ENCODE data around the gene AUTS2.
"Not testable (repeated sequence)": the region's sequence is repeated elsewhere in the genome, so short reads cannot be mapped to it uniquely, and the experiment has no call there.

AUTS2 gene

GRCh38 chr7:70634610-70635068, 1036.4 kb downstream of the AUTS2 start:
- DNase-seq (ENCODE audit: low spot score), result peak; percentile 30

- no peak for DNase-seq (ENCODE audit: low spot score)
Observed at GRCh38 chr7:70635633-70636032, 1037.4 kb downstream of the AUTS2 start.

GRCh38 chr7:70636169-70636568, 1037.9 kb downstream of the AUTS2 start:
- no peak for DNase-seq (ENCODE audit: low spot score)

GRCh38 chr7:70637726-70638125, 1039.5 kb downstream of the AUTS2 start:
- no peak for DNase-seq (ENCODE audit: low spot score)

GRCh38 chr7:70638158-70639107, 1040.2 kb downstream of the AUTS2 start:
- no peak for DNase-seq (ENCODE audit: low spot score)

GRCh38 chr7:70640266-70640833, 1042.1 kb downstream of the AUTS2 start:
- DNase-seq (ENCODE audit: low spot score), result no peak

- no peak for DNase-seq (ENCODE audit: low spot score)
Observed at GRCh38 chr7:70641882-70642281, 1043.6 kb downstream of the AUTS2 start.

- DNase-seq (ENCODE audit: low spot score), result no peak
Observed at GRCh38 chr7:70645279-70645678, 1047.0 kb downstream of the AUTS2 start.

GRCh38 chr7:70645876-70646351, 1047.6 kb downstream of the AUTS2 start:
- no peak for DNase-seq (ENCODE audit: low spot score)

- DNase-seq (ENCODE audit: low spot score), result no peak
Observed at GRCh38 chr7:70646536-70647248, 1048.4 kb downstream of the AUTS2 start.

- no peak for DNase-seq (ENCODE audit: low spot score)
Observed at GRCh38 chr7:70647801-70648498, 1049.7 kb downstream of the AUTS2 start.

GRCh38 chr7:70648499-70648861, 1050.2 kb downstream of the AUTS2 start:
- not testable (repeated sequence) for DNase-seq (ENCODE audit: low spot score)

GRCh38 chr7:70649323-70649722, 1051.0 kb downstream of the AUTS2 start:
- DNase-seq (ENCODE audit: low spot score), result no peak

- no peak for DNase-seq (ENCODE audit: low spot score)
Observed at GRCh38 chr7:70654146-70654545, 1055.9 kb downstream of the AUTS2 start.

- no peak for DNase-seq (ENCODE audit: low spot score)
Observed at GRCh38 chr7:70654979-70655378, 1056.7 kb downstream of the AUTS2 start.

GRCh38 chr7:70655694-70656093, 1057.4 kb downstream of the AUTS2 start:
- no peak for DNase-seq (ENCODE audit: low spot score)

- no peak for DNase-seq (ENCODE audit: low spot score)
Observed at GRCh38 chr7:70657571-70657970, 1059.3 kb downstream of the AUTS2 start.

- DNase-seq (ENCODE audit: low spot score), result no peak
Observed at GRCh38 chr7:70657989-70658632, 1059.8 kb downstream of the AUTS2 start.

GRCh38 chr7:70659263-70659662, 1061.0 kb downstream of the AUTS2 start:
- DNase-seq (ENCODE audit: low spot score), result no peak

GRCh38 chr7:70660154-70660818, 1062.0 kb downstream of the AUTS2 start:
- DNase-seq (ENCODE audit: low spot score), result no peak

GRCh38 chr7:70660819-70661191, 1062.5 kb downstream of the AUTS2 start:
- no peak for DNase-seq (ENCODE audit: low spot score)

Measured in kidney capillary endothelial cell (primary cell).